Raji (cell line): ENCODE measurements around the gene KLRF2.

Source experiments
- POLR2A ChIP-seq: IDR thresholded peaks from 2 replicates; pipeline ENCODE4 v1.6.1; 2011; ENCODE audit warnings: low read depth, low read length, control low read depth; ENCODE audit not compliant: insufficient read depth

Gene KLRF2

DNA sequence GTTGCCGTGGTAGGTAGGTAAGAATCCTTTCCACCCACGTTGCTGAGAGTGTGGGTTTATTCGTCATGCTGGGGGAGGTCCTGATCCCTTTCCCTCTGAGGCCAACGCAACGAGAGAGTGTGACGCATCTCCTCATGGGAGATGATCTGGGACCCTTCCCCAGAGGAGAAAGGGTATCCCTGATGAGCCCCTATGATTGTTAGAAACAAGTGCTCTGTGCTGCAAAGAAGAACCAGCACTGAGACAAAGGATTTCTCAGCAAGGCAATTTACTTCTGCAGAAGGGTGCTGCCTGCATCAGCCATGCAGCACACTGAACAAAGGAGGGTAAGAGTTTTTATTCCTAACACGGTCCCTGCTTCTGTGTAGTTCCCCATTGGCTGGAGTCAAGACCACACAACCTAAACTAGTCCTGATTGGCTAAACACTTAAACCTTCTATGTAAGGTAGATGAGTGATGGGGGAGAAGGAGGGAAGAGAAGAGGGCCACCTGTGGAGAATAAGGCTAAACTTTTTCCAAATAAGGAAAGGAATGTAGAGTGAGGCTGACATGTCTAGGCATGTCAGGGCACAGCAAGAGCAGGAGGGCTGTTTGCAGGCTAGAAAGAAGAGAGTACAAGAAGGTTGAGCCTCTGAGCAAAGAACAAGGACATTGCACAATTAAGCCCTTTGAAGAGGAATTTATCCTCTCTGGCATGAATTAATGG is 29.6 kb downstream of the KLRF2 start:
- TF ChIP-seq POLR2A, result no peak

DNA sequence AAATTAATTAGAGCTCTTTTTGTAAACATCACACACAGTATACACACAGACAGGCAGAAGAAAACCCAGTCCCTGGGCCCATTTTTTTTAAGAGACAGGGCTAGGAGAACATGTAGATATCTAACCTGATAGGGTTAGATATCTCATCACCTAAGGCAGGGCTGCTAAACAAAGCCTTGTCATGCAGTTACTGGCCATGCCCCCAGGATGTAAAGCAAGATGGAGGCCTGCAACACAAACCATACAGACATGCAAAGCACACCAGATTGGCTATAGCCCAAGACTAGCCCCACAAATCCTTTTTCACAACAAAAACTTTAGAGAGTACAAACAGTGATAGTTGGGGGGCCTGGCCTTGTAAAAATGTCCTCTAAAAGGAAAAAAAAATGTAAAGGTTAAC is 30.4 kb downstream of the KLRF2 start:
- no peak for TF ChIP-seq POLR2A

DNA sequence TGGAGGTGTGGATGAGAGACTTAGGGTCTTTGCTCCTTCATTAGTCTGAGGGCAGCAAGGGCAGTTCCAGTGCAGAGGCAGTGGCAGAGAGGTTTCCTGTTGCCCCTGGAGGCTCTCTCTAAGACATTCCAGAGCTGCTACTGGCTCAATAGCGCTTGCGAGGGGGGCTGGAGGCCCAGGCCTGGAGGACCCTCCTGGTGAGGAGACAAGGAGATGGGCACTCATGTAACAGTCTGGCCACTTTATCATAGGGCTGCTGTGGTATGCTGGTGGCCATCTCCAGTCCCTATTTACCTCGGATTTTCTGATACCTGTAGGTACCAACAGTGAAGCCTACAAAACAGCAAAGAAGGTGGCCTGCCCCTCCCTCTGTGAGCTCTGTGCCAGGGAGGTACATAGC is 38.2 kb downstream of the KLRF2 start:
- TF ChIP-seq POLR2A, result no peak

DNA sequence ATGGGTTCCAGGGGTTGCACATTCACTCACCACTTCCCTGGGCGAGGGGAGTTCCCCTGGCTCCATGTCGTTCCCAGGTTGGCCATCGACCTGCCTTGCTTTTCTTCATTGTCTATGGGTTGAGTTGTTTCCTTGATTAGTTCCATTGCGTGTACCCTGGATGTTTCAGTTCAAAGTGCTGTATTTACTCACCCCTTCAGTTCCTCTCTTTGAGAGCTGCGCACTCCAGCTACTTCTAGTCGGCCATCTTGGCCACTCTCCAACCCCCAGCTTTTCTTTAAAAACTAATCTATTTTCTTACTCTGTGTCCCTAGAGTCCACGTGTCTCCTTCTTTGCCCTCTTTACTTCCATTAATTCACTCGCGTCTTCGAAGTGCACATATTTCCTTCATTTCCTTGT is 39.2 kb downstream of the KLRF2 start:
- TF ChIP-seq POLR2A, result no peak

DNA sequence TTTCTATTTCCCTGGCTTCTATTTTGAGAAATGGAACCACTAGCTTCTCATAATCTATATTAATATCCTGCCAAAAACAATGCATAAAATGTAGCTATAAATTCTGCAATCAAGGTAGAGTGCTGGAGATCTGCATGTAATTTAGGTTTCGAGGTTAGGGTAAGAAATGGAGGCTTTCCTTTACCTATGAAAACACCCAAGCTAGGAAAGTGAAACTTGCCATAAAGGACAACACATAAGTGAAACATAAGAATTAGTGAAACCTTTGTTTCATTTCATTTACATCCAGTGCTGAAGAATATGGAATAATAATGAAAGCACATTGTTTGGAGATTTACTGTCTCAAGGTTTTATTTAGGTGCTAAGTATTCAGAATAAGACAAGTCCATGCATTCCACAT is 41.1 kb downstream of the KLRF2 start:
- no peak for TF ChIP-seq POLR2A

DNA sequence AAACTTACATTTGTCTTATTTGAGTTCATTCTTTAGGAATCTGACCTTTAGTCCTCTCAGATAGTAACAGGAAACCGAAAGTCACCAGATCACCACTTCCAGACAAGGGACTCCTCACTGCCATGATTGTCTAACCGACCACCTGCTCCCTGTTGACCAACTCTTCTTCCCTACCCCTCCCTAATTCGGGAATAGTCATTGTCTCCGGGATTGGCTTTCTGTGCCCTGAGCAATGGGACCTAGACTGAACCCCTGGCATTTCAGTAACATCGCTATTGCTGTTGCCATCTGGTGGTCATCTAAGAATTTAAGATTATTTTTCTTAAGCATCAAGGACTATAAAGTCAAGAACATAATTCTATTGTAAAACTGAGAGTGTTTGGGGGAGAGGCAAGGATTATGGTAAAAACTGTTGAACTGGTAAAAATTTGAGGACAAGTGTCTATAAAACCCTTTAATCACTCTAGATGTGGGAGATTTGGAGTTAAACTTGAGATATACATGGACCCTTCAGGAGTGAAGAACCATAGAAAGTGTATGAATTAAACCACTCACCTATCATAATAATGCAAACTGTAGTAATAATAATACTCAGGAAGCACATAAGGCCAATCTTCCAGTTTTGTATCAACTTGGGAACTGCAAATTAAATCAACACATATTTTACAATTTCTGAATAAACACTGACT is 44.6 kb downstream of the KLRF2 start:
- TF ChIP-seq POLR2A, result no peak

DNA sequence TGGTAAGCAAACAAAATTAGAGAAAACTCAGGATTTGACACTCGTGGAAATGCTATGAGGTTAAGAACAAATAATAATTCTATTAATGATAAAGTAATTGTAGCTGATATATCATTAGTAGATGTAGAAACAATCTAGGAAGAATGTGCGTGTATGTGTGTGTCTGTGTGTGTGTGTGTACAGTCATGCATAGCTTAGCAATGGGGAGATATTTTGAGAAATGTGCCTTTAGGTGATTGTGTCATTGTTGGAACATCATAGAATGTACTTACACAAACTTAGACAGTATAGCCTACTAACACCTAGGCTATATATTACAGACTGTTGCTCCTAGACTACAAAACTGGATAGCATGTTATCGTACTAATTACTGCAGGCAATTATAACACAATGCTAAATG is 45.6 kb downstream of the KLRF2 start:
- no peak for TF ChIP-seq POLR2A

DNA sequence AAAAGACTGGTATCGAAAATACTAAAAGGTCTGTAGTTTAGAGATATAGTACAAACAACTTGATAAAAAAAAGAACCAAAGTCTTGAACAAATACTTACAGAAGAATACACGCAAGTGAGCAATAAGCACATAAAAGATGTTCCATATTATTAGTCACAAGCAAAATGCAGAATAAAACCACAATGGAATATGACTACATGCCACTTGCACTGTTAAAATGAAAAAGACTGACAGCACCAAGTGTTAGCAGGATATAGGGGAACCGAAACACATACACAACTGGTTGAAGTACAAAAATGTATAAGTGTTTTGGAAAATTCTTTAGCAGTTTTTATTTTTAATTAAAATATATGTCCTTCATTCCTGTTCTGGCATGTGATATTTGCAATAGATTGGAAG is 47.3 kb downstream of the KLRF2 start:
- no peak for TF ChIP-seq POLR2A

DNA sequence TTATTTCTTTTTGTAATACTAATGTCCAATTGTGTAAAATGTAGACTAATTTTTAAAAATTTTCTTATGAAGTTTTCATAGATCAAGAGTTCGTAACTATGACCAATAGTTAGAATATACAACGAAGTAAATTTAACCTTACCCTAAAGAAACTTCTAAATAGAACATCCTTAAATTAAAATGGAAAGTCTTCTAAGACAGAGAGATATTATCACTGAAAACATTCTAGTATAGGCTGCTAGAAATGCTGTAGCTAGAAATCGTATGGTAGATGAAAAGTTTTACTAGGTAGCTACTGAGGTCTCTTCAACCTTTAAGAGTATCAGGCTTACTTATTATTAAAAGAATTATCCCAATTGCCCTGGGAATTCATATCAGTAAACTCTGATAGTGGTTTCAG is 50.0 kb downstream of the KLRF2 start:
- no peak for TF ChIP-seq POLR2A

DNA sequence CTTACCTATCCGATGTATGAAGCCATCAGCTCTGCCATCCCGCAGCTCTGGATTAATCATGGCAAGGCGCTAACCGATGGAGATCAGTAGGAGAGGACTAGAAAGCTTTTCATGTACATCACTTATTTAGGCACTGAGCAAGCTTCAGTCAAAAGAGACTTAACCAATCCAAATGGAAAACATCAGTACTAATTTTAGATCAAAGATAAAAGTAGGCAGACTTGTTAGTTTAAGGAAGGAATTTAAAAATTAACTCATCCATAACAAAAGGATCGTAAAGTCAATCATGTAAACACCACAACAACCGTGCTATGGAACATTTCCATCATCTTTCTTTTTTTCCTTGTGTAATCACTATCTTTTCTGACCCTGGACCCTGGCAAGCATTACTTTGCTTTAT is 51.0 kb downstream of the KLRF2 start, which contains the start of gene CLEC2A:
Gene CLEC2A (minus strand): TSS at position 101 of the 400 bp plus-strand sequence. CDS start 41 bp downstream, at position 60.
- no peak for TF ChIP-seq POLR2A

DNA sequence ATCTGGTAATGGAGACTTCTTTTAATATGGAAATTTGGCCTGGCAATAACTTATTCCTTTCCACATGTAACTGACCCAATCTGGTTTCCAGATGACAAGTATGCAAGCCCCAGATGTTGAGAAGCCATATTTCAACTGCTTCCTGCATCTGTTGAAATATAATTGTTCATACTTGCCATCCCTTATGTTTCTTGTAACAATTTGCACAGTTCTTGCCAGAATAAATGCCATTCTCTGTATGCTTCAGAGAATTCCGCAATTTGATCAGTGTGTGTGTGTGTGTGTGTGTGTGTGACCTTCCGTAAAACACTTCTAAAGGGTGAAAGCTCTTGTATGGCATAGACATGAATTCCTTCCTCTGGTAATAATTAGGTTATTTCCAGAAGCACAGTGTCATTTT is 52.7 kb downstream of the KLRF2 start:
- no peak for TF ChIP-seq POLR2A

DNA sequence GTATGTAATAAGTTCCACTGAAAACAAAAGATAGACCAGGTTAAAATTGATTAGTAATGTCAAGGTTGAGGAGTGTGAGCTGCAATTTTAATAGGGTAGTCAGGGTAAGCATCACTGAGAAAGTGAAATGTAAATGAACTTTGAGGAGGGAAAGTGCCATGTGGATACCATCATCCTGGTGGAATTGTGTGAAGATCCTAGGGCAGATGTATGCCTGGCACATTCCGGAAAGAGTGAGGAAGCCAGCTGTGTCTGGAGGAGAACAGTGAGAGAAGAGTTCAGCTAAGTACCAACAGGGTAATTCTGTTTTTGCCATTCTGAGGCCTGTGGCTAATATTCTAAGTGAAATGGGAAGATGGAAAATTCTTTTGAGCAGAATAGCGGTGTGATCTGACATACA is 53.7 kb downstream of the KLRF2 start:
- no peak for TF ChIP-seq POLR2A

DNA sequence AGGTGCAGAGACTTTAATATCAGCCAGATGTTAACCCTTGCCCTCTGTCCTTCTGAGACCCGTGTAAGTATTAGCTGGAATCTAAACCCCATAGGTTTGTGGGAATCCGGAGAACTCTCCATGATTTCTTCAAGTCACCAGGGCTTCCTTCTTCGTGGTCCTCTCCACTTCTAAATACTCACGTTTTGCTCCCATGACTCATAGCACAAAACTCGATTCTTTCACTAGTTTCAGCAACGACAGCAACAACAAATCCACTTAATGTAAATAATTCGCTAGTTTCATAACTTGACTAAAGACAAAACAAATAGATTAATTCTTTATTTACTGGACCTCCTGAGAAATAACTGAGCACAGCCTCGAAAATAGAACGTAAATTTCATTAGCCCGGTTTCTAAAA is 55.3 kb downstream of the KLRF2 start:
- TF ChIP-seq POLR2A, result no peak

DNA sequence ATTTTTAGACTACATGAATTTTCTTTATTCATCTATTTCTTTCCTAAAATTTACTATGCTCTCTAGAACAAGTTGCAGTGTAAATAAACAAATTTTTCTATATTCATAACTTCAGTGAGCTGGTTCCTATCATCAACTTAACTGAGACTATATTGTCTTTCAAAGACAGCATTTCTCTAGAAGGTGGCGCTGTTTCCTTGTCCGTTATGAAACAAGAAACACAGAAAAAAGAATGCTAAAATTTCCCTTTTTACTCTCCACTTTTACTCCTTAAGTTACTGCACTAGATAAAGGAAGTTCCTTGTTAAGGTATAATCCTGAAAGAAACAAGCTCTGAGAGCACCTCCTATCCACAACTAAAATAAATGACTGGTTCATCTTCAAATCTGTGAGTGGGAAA is 59.1 kb downstream of the KLRF2 start:
- no peak for TF ChIP-seq POLR2A

DNA sequence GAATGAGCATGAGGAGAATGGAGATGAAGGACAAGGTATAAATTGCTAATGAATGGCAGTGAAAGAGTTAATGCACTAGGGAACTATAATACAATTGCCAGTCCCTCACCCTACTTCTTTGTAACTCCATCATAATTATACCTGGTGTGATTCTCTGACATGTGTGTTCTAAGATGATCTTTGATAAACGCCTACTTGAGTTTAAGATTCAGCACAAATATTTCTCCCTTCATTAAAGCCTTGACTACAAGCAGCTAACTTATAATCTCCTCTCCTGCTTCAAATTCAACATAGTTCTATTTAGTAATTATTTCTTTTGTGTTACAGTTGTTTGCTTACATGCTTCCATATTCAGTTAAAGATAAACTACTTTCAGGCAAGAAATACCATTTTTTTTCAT is 60.5 kb downstream of the KLRF2 start:
- TF ChIP-seq POLR2A, result no peak

DNA sequence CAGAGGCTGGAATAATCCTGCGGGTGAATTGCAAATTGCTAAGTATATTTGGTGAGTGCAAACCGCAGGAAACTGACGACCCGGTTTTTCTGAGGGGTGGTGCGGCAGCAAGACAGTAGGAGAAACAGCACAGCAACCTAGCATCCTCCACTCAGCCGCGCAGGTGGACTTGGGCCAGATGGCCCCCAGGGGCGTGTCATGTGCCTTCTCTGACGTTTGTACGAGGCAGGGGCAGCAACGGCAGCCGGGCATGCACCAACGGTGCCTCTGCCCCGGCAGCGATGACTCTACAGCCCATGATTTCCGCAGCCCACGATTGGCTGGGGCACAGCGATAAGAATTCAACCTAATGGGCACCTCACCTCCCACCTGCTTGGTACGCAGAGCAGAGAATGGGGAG is 62.0 kb downstream of the KLRF2 start:
- TF ChIP-seq POLR2A, result no peak

DNA sequence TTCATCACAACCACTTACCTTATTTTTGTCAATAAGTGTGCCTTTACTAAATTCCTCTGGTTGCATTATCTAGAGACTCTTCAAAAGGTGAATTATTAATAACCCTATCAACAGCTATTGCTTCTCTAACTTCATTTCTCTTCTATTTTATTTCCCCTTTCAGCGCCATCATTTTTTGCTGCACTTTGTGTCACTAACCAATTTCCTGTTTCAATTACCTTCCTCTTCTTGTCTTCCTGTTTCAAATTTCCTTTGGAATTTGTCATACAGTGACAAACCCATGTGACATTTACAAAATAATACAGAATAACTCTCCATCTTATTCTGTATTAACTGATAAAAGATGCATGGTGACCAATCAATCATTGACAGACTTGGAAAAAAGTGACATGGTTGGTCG is 63.1 kb downstream of the KLRF2 start:
- TF ChIP-seq POLR2A, result no peak
